Measurements from ENCODE around the gene DBN1. TPM values are rescaled to one million over a fixed set of nuclear protein-coding genes. Genes with fewer than 3 reads are reported as not detected.

Gene DBN1
- total RNA-seq, 1 experiment from 2014 or later = 144 TPM

GRCh38 chr5:177509991-177510566 lies 36.6 kb upstream of the DBN1 start:
- Mint-ChIP-seq H3K9me3 (ENCODE audit: unreplicated experiment) (no peaks in the 10 kb centered on the region), H3K4me3 (ENCODE audit: unreplicated experiment) (no peak overlapping the region), H3K36me3 (ENCODE audit: insufficient read depth, unreplicated experiment) (peaks cover 45% of the 10 kb centered on the region), H3K27me3 (ENCODE audit: insufficient read depth, unreplicated experiment) (no peaks in the 10 kb centered on the region), H3K4me1 (ENCODE audit: low read depth, unreplicated experiment) (peaks cover 6% of the 10 kb centered on the region), H3K27ac (ENCODE audit: unreplicated experiment) (peak overlapping the region; percentile 17)
- H3K4me3 ChIP-seq (ENCODE audit: low read depth, low read length) = no peak overlapping the region
- ChIA-PET CTCF (interaction anchor here (0.6 kb wide), 1 partner anchor 15 kb away, joined by 3 read pairs; no protein-coding TSS in a partner anchor), POLR2A (no interaction called here)
- no TSS peak for BruUV-seq (replicated peaks)
- H3K36me3 ChIP-seq (ENCODE audit: control insufficient read depth, insufficient read depth, low read length) = peaks cover 13% of the 10 kb centered on the region
- intact Hi-C loops (cut with micrococcal nuclease; ENCODE audit: unreplicated experiment) = no loop called here
- no peak for TF ChIP-seq CTCF (IDR thresholded peaks at IDR 0.05; ENCODE audit: insufficient read depth in 1 of 2, low read depth in 1 of 2, low read length in 1 of 2, severe bottlenecking in 1 of 2, unreplicated experiment in 1 of 2)
- no peaks in the 10 kb centered on the region for H3K27me3 ChIP-seq (replicated peaks; ENCODE audit: control insufficient read depth, insufficient read depth, low read length)
- DNase-seq = no peak
- no peaks in the 10 kb centered on the region for H3K4me1 ChIP-seq
- no peaks in the 10 kb centered on the region for H3K9me3 ChIP-seq

- DNase-seq = no peak
- BruUV-seq (replicated peaks) = no TSS peak
- Histone ChIP-seq H3K9me3 (no peaks in the 10 kb centered on the region), H3K4me1 (no peaks in the 10 kb centered on the region), H3K27me3 (replicated peaks; ENCODE audit: control insufficient read depth, insufficient read depth, low read length) (no peaks in the 10 kb centered on the region), H3K4me3 (ENCODE audit: low read depth, low read length) (no peak within 1 kb of the TSS), H3K36me3 (ENCODE audit: control insufficient read depth, insufficient read depth, low read length) (peaks cover 9% of the 10 kb centered on the region)
- intact Hi-C loops (cut with micrococcal nuclease; ENCODE audit: unreplicated experiment) = no loop called here
- Mint-ChIP-seq H3K27ac (ENCODE audit: unreplicated experiment) (peak within 1 kb of the TSS; percentile 17), H3K4me1 (ENCODE audit: low read depth, unreplicated experiment) (peaks cover 6% of the 10 kb centered on the region), H3K36me3 (ENCODE audit: insufficient read depth, unreplicated experiment) (peaks cover 42% of the 10 kb centered on the region), H3K9me3 (ENCODE audit: unreplicated experiment) (no peaks in the 10 kb centered on the region), H3K4me3 (ENCODE audit: unreplicated experiment) (no peak within 1 kb of the TSS), H3K27me3 (ENCODE audit: insufficient read depth, unreplicated experiment) (no peaks in the 10 kb centered on the region)
- ChIA-PET CTCF (interaction anchor here (0.6 kb wide), 1 partner anchor 14 kb away, joined by 3 read pairs; no protein-coding TSS in a partner anchor), POLR2A (no interaction called here)
- no peak for TF ChIP-seq CTCF (IDR thresholded peaks at IDR 0.05; ENCODE audit: insufficient read depth in 1 of 2, low read depth in 1 of 2, low read length in 1 of 2, severe bottlenecking in 1 of 2, unreplicated experiment in 1 of 2)
Measured at GRCh38 chr5:177509381-177509951, 36.0 kb upstream of the DBN1 start, which contains the start of gene DOK3. TSS of gene DOK3 (minus strand) at chr5:177509826. CDS start at chr5:177509540, 286 bp downstream.

- POLR2A ChIA-PET = interaction anchor here (0.6 kb wide), 1 partner anchor 1808 kb away, joined by 3 read pairs; no protein-coding TSS in a partner anchor
- peaks cover 36% of the 10 kb centered on the region for H3K36me3 Mint-ChIP-seq (ENCODE audit: insufficient read depth, unreplicated experiment)
- H3K4me1 Mint-ChIP-seq (ENCODE audit: low read depth, unreplicated experiment) = peaks cover 6% of the 10 kb centered on the region
- no peak overlapping the region for H3K27ac Mint-ChIP-seq (ENCODE audit: unreplicated experiment)
- intact Hi-C loops (cut with micrococcal nuclease; ENCODE audit: unreplicated experiment) = no loop called here
- no peaks in the 10 kb centered on the region for H3K4me1 ChIP-seq
- no peak for DNase-seq
- CTCF ChIA-PET = interaction anchor here (0.6 kb wide), 1 partner anchor 13 kb away, joined by 3 read pairs; no protein-coding TSS in a partner anchor
- no peak overlapping the region for H3K4me3 ChIP-seq (ENCODE audit: low read depth, low read length)
- no peaks in the 10 kb centered on the region for H3K27me3 ChIP-seq (replicated peaks; ENCODE audit: control insufficient read depth, insufficient read depth, low read length)
- no peaks in the 10 kb centered on the region for H3K9me3 Mint-ChIP-seq (ENCODE audit: unreplicated experiment)
- no peak for TF ChIP-seq CTCF (IDR thresholded peaks at IDR 0.05; ENCODE audit: insufficient read depth in 1 of 2, low read depth in 1 of 2, low read length in 1 of 2, severe bottlenecking in 1 of 2, unreplicated experiment in 1 of 2)
- no TSS peak for BruUV-seq (replicated peaks)
- H3K4me3 Mint-ChIP-seq (ENCODE audit: unreplicated experiment) = no peak overlapping the region
- H3K36me3 ChIP-seq (ENCODE audit: control insufficient read depth, insufficient read depth, low read length) = peaks cover 5% of the 10 kb centered on the region
- H3K27me3 Mint-ChIP-seq (ENCODE audit: insufficient read depth, unreplicated experiment) = no peaks in the 10 kb centered on the region
- no peaks in the 10 kb centered on the region for H3K9me3 ChIP-seq
Measured at GRCh38 chr5:177508837-177509236, 35.4 kb upstream of the DBN1 start.

Measured in Caco-2 (cell line).